ENCODE data around the gene HEMK1. TPM values are rescaled to one million over a fixed set of nuclear protein-coding genes. Genes with fewer than 3 reads are reported as not detected.

Gene HEMK1
- total RNA-seq, 2 experiments from 2014 or later: 97.1 to 101 TPM

GRCh38 chr3:50534681-50535330 is 34.5 kb upstream of the HEMK1 start:
- ChIA-PET CTCF (interaction anchor here (0.9 to 1.7 kb wide), 3 partner anchors 8 to 98 kb away, joined by 3 to 7 read pairs (median 4); no protein-coding TSS in a partner anchor), POLR2A (interaction anchor here (1.2 kb wide), 1 partner anchor 13 kb away, joined by 5 read pairs; no protein-coding TSS in a partner anchor)
- ATAC-seq: no peak
- intact Hi-C loops (cut with micrococcal nuclease): no loop called here
- Mint-ChIP-seq H3K27me3 (peaks cover 5% of the 10 kb centered on the region), H3K4me1 (ENCODE audit: low read depth) (no peaks in the 10 kb centered on the region), H3K36me3 (ENCODE audit: low read depth) (no peaks in the 10 kb centered on the region), H3K9me3 (no peaks in the 10 kb centered on the region), H3K4me3 (no peak overlapping the region), H3K27ac (no peak overlapping the region)
- no peak for DNase-seq
- TF ChIP-seq CTCF (IDR thresholded peaks at IDR 0.05): no peak

GRCh38 chr3:50536471-50537180 is 32.7 kb upstream of the HEMK1 start:
- intact Hi-C loops (cut with micrococcal nuclease): no loop called here
- DNase-seq: no peak
- H3K27ac Mint-ChIP-seq: no peak overlapping the region
- H3K4me3 Mint-ChIP-seq: no peak overlapping the region
- no peaks in the 10 kb centered on the region for H3K36me3 Mint-ChIP-seq (ENCODE audit: low read depth)
- no peaks in the 10 kb centered on the region for H3K9me3 Mint-ChIP-seq
- no peaks in the 10 kb centered on the region for H3K27me3 Mint-ChIP-seq
- no peak for ATAC-seq
- POLR2A ChIA-PET: no interaction called here
- no peak for TF ChIP-seq CTCF (IDR thresholded peaks at IDR 0.05)
- no peaks in the 10 kb centered on the region for H3K4me1 Mint-ChIP-seq (ENCODE audit: low read depth)
- CTCF ChIA-PET: interaction anchor here (1.3 to 1.5 kb wide), 2 partner anchors 100 to 189 kb away, joined by 4 read pairs; no protein-coding TSS in a partner anchor

- H3K27ac Mint-ChIP-seq: no peak overlapping the region
- TF ChIP-seq CTCF (IDR thresholded peaks at IDR 0.05): no peak
- no peaks in the 10 kb centered on the region for H3K4me1 Mint-ChIP-seq (ENCODE audit: low read depth)
- CTCF ChIA-PET: interaction anchor here (0.6 to 1.3 kb wide), 3 partner anchors 12 to 190 kb away, joined by 3 to 4 read pairs (median 3); partner anchors contain the start of gene CACNA2D2
- no peaks in the 10 kb centered on the region for H3K9me3 Mint-ChIP-seq
- POLR2A ChIA-PET: no interaction called here
- DNase-seq (no peak), ATAC-seq (no peak)
- H3K4me3 Mint-ChIP-seq: no peak overlapping the region
- H3K36me3 Mint-ChIP-seq (ENCODE audit: low read depth): no peaks in the 10 kb centered on the region
- intact Hi-C loops (cut with micrococcal nuclease): no loop called here
- H3K27me3 Mint-ChIP-seq: no peaks in the 10 kb centered on the region
These were observed 31.7 kb upstream of the HEMK1 start for GRCh38 chr3:50537421-50538129.

- Mint-ChIP-seq H3K36me3 (ENCODE audit: low read depth) (no peaks in the 10 kb centered on the region), H3K4me3 (no peak overlapping the region), H3K9me3 (no peaks in the 10 kb centered on the region), H3K27me3 (no peaks in the 10 kb centered on the region), H3K27ac (no peak overlapping the region), H3K4me1 (ENCODE audit: low read depth) (no peaks in the 10 kb centered on the region)
- POLR2A ChIA-PET: no interaction called here
- no peak for DNase-seq
- intact Hi-C loops (cut with micrococcal nuclease): loop anchor here (2.0 kb wide), 1 partner anchor 103 kb away; no protein-coding TSS in a partner anchor
- no peak for ATAC-seq
- no peak for TF ChIP-seq CTCF (IDR thresholded peaks at IDR 0.05)
- CTCF ChIA-PET: interaction anchor here (1.0 to 5.0 kb wide), 4 partner anchors 10 to 191 kb away, joined by 3 to 63 read pairs (median 26); partner anchors contain the start of genes CYB561D2, NPRL2 and ZMYND10
These were observed 29.7 kb upstream of the HEMK1 start for GRCh38 chr3:50539356-50540286.
